Liver (tissue), 3 donors: ENCODE data around the gene CMTM6.
"Not testable (repeated sequence)": the region's sequence is repeated elsewhere in the genome, so short reads cannot be mapped to it uniquely, and the experiment has no call there.

Experiments
- CTCF ChIP-seq: fragments of 150-350 bp; IDR thresholded peaks from 2 replicates; pipeline ENCODE4 v1.5.1; 2017; ENCODE audit warnings: improper control_type of control experiment, low read depth, low read length; ENCODE audit not compliant: missing input control
- JUND ChIP-seq, 2 donors: IDR thresholded peaks; 2 replicates each; pipeline ENCODE4 v1.6.1; 2016; ENCODE audit warnings: antibody characterized with exemption in 2 of 2
- RXRA ChIP-seq, 2 donors: IDR thresholded peaks; 2 replicates each; pipeline ENCODE4 v1.6.1; 2017 to 2018; ENCODE audit warnings: antibody characterized with exemption in 2 of 2, mild to moderate bottlenecking in 1 of 2
- SP1 ChIP-seq: IDR thresholded peaks from 2 replicates; pipeline ENCODE4 v1.6.1; 2018; ENCODE audit warnings: antibody characterized with exemption, mild to moderate bottlenecking
- TAF1 ChIP-seq: conservative IDR thresholded peaks from 2 replicates; pipeline ENCODE4 v1.6.1; 2016; ENCODE audit warnings: antibody characterized with exemption, mild to moderate bottlenecking
- YY1 ChIP-seq: IDR thresholded peaks from 2 replicates; pipeline ENCODE4 v1.6.1; 2016; ENCODE audit warnings: antibody characterized with exemption, mild to moderate bottlenecking
- TF ChIP-seq, protein P1 (sequence below): IDR thresholded peaks from 2 replicates; pipeline ENCODE4 v1.6.1; 2016; ENCODE audit warnings: antibody characterized with exemption
- donor health status: healthy.
- donor health status: healthy.

DNA sequence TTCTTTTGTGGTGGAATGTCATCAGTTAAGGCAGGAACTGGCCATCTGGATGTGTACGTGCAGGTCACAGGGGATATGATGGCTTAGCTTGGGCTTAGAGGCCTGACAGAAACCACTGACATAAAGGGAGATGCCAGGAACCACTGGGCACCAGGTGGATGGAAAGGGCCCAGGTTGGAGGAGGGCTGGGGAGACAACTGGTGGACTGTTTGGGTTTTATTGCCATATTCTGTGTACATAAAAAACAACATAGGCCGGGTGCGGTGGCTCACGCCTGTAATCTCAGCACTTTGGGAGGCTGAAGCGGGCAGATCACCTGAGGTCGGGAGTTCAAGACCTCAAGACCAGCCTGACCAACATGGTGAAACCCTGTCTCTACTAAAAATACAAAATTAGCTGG is 35.8 kb downstream of the CMTM6 start:
- TF ChIP-seq, protein P1, sequence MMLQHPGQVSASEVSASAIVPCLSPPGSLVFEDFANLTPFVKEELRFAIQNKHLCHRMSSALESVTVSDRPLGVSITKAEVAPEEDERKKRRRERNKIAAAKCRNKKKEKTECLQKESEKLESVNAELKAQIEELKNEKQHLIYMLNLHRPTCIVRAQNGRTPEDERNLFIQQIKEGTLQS: not testable (repeated sequence)
- TF ChIP-seq CTCF; RXRA (IDR thresholded peaks at IDR 0.05); YY1; JUND (IDR thresholded peaks at IDR 0.05); SP1; TAF1: not testable (repeated sequence)
